Measurements from ENCODE around the gene ZNF385C. TPM values are rescaled to one million over a fixed set of nuclear protein-coding genes. Genes with fewer than 3 reads are reported as not detected.
A peak's percentile ranks its signal among the peaks of the same experiment; 100 is the strongest.

ZNF385C gene
- polyA plus RNA-seq, 1 donor (not counting 4 experiments of a cell fraction or from before 2014, with no cell fraction given): 0.09 TPM

GRCh38 chr17:42114118-42114517 lies 15.8 kb upstream of the ZNF385C start:
- Histone ChIP-seq H3K36me3 (ENCODE audit: control insufficient read depth in 2 of 2, extremely low read depth in 1 of 2, insufficient read depth in 2 of 2, low read length in 2 of 2) (peaks cover 18 to 26% of the 10 kb centered on the region in 2 experiments), H2AFZ (ENCODE audit: control insufficient read depth, low read length) (no peak overlapping the region), H3K4me1 (ENCODE audit: control insufficient read depth, extremely low read depth, insufficient read depth, low read length) (peaks cover 24% of the 10 kb centered on the region), H3K79me2 (ENCODE audit: control insufficient read depth, insufficient read depth, low read length) (no peaks in the 10 kb centered on the region), H3K9me1 (ENCODE audit: control insufficient read depth, extremely low read depth, insufficient read depth, low read length) (no peaks in the 10 kb centered on the region), H3K4me2 (ENCODE audit: control insufficient read depth, extremely low read depth, insufficient read depth, low read depth, low read length) (no peak overlapping the region), H3K4me3 (ENCODE audit: control insufficient read depth in 2 of 3, extremely low read depth in 1 of 3, insufficient read depth in 2 of 3, low read depth in 1 of 3, low read length in 3 of 3) (no peak overlapping the region), H3K9ac (ENCODE audit: control insufficient read depth, extremely low read depth, insufficient read depth, low read length) (no peak overlapping the region), H3K27ac (ENCODE audit: control insufficient read depth, insufficient read depth, low read length) (no peak overlapping the region), H3K27me3 (ENCODE audit: control insufficient read depth, extremely low read depth, insufficient read depth, low read length) (no peaks in the 10 kb centered on the region), H4K20me1 (ENCODE audit: control insufficient read depth, extremely low read depth, insufficient read depth, low read length) (no peaks in the 10 kb centered on the region), H3K9me3 (ENCODE audit: control insufficient read depth, low read depth, low read length) (no peaks in the 10 kb centered on the region)
- TF ChIP-seq CTCF (optimal IDR thresholded peaks at IDR 0.05 in 1 of 3, IDR thresholded peaks at IDR 0.05 in 1 of 3, conservative IDR thresholded peaks at IDR 0.05 in 1 of 3; ENCODE audit: extremely low read depth in 1 of 3, insufficient read depth in 2 of 3, low read length in 3 of 3): no peak
- no peak for TF ChIP-seq EZH2 (IDR thresholded peaks at IDR 0.05; ENCODE audit: low read length)
- no peak for FAIRE-seq
- dilution Hi-C loops (cut with MboI; ENCODE audit: extremely low pct_ligation_motif_present, low sequenced_read_pairs): no loop called here
- no peak for DNase-seq (ENCODE audit: low read depth, low spot score)

- H2AFZ ChIP-seq (ENCODE audit: control insufficient read depth, low read length): no peak overlapping the region
- peak overlapping the region; percentile 76 for H3K27ac ChIP-seq (ENCODE audit: control insufficient read depth, insufficient read depth, low read length)
- dilution Hi-C loops (cut with MboI; ENCODE audit: extremely low pct_ligation_motif_present, low sequenced_read_pairs): no loop called here
- H3K4me1 ChIP-seq (ENCODE audit: control insufficient read depth, extremely low read depth, insufficient read depth, low read length): peaks cover 20% of the 10 kb centered on the region
- TF ChIP-seq EZH2 (IDR thresholded peaks at IDR 0.05; ENCODE audit: low read length) (no peak), CTCF (optimal IDR thresholded peaks at IDR 0.05 in 1 of 3, IDR thresholded peaks at IDR 0.05 in 1 of 3, conservative IDR thresholded peaks at IDR 0.05 in 1 of 3; ENCODE audit: extremely low read depth in 1 of 3, insufficient read depth in 2 of 3, low read length in 3 of 3) (no peak)
- H3K4me2 ChIP-seq (ENCODE audit: control insufficient read depth, extremely low read depth, insufficient read depth, low read depth, low read length): no peak overlapping the region
- H3K36me3 ChIP-seq (ENCODE audit: control insufficient read depth in 2 of 2, extremely low read depth in 1 of 2, insufficient read depth in 2 of 2, low read length in 2 of 2): peaks cover 18 to 23% of the 10 kb centered on the region in 2 experiments
- no peak overlapping the region for H3K4me3 ChIP-seq (ENCODE audit: control insufficient read depth in 2 of 3, extremely low read depth in 1 of 3, insufficient read depth in 2 of 3, low read depth in 1 of 3, low read length in 3 of 3)
- H3K9me3 ChIP-seq (ENCODE audit: control insufficient read depth, low read depth, low read length): no peaks in the 10 kb centered on the region
- no peaks in the 10 kb centered on the region for H3K27me3 ChIP-seq (ENCODE audit: control insufficient read depth, extremely low read depth, insufficient read depth, low read length)
- peak overlapping the region; percentile 81 for H3K9ac ChIP-seq (ENCODE audit: control insufficient read depth, extremely low read depth, insufficient read depth, low read length)
- no peaks in the 10 kb centered on the region for H3K79me2 ChIP-seq (ENCODE audit: control insufficient read depth, insufficient read depth, low read length)
- no peaks in the 10 kb centered on the region for H3K9me1 ChIP-seq (ENCODE audit: control insufficient read depth, extremely low read depth, insufficient read depth, low read length)
- DNase-seq (ENCODE audit: low read depth, low spot score): no peak
- FAIRE-seq: no peak
- no peaks in the 10 kb centered on the region for H4K20me1 ChIP-seq (ENCODE audit: control insufficient read depth, extremely low read depth, insufficient read depth, low read length)
These were observed 15.2 kb upstream of the ZNF385C start for GRCh38 chr17:42113293-42114069.
